H9 (cell line): ENCODE results near the gene STAMBPL1. TPM values are rescaled to one million over a fixed set of nuclear protein-coding genes. Genes with fewer than 3 reads are reported as not detected.

ENCODE experiments used
- DNase-seq: peaks from one replicate; pipeline ENCODE4 v3.0.0-alpha.2; 2017
- H2AFZ ChIP-seq: one replicate; pipeline ENCODE4 v1.6.1; 2013; ENCODE audit warnings: mild to moderate bottlenecking, low read length, control low read depth, moderate library complexity
- H2AK5ac ChIP-seq: 2 replicates; pipeline ENCODE4 v1.6.1; 2013; ENCODE audit warnings: low read length, control low read depth, mixed read lengths; ENCODE audit not compliant: insufficient read length
- H2BK120ac ChIP-seq: one replicate; pipeline ENCODE4 v1.6.1; 2013; ENCODE audit warnings: low read depth, mild to moderate bottlenecking, low read length, control low read depth, inconsistent platforms; ENCODE audit not compliant: poor library complexity, severe bottlenecking
- H2BK12ac ChIP-seq: 2 replicates; pipeline ENCODE4 v1.6.1; 2013; ENCODE audit warnings: low read length, control low read depth, mixed read lengths, low read depth; ENCODE audit not compliant: insufficient read length
- H2BK15ac ChIP-seq: 2 replicates; pipeline ENCODE4 v1.6.1; 2013; ENCODE audit warnings: low read depth, low read length, control low read depth
- H2BK20ac ChIP-seq: one replicate; pipeline ENCODE4 v1.6.1; 2013; ENCODE audit warnings: low read depth, mild to moderate bottlenecking, low read length, control low read depth, inconsistent platforms; ENCODE audit not compliant: poor library complexity, severe bottlenecking
- H2BK5ac ChIP-seq: 2 replicates; pipeline ENCODE4 v1.6.1; 2013; ENCODE audit warnings: low read length, control low read depth, mixed read lengths; ENCODE audit not compliant: insufficient read length
- H3K14ac ChIP-seq: 2 replicates; pipeline ENCODE4 v1.6.1; 2013; ENCODE audit warnings: low read length, control low read depth; ENCODE audit not compliant: insufficient read depth
- H3K18ac ChIP-seq: 2 replicates; pipeline ENCODE4 v1.6.1; 2013; ENCODE audit warnings: low read depth, mild to moderate bottlenecking, mixed read lengths, low read length, control low read depth; ENCODE audit not compliant: insufficient read length
- H3K23ac ChIP-seq: 2 replicates; pipeline ENCODE4 v1.6.1; 2013; ENCODE audit warnings: low read length, control low read depth, mixed read lengths, low read depth; ENCODE audit not compliant: insufficient read length
- H3K23me2 ChIP-seq: 2 replicates; pipeline ENCODE4 v1.6.1; 2013; ENCODE audit warnings: low read depth, mild to moderate bottlenecking, mixed read lengths, low read length, control low read depth; ENCODE audit not compliant: insufficient read length, poor library complexity, severe bottlenecking
- H3K27ac ChIP-seq: 2 replicates; pipeline ENCODE4 v1.5.1; 2013; ENCODE audit warnings: low read length, control low read depth, mixed read lengths, low read depth; ENCODE audit not compliant: insufficient read length
- H3K27me3 ChIP-seq: 2 replicates; pipeline ENCODE4 v1.6.1; 2013; ENCODE audit warnings: low read length, control low read depth, inconsistent platforms; ENCODE audit not compliant: insufficient read depth
- H3K4ac ChIP-seq: 2 replicates; pipeline ENCODE4 v1.6.1; 2013; ENCODE audit warnings: low read depth, mild to moderate bottlenecking, control low read depth, inconsistent platforms, low read length, moderate library complexity
- H3K4me1 ChIP-seq: 2 replicates; pipeline ENCODE4 v1.6.1; 2013; ENCODE audit warnings: low read length, control low read depth, inconsistent platforms; ENCODE audit not compliant: insufficient read depth
- H3K4me2 ChIP-seq: 2 replicates; pipeline ENCODE4 v1.6.1; 2013; ENCODE audit warnings: low read length, control low read depth, mixed read lengths; ENCODE audit not compliant: insufficient read length, insufficient read depth
- H3K56ac ChIP-seq: 2 replicates; pipeline ENCODE4 v1.6.1; 2013; ENCODE audit warnings: low read depth, mild to moderate bottlenecking, mixed read lengths, low read length, control low read depth; ENCODE audit not compliant: insufficient read length
- H3K79me1 ChIP-seq: 2 replicates; pipeline ENCODE4 v1.6.1; 2013; ENCODE audit warnings: low read depth, mild to moderate bottlenecking, moderate library complexity, low read length, control low read depth, inconsistent platforms; ENCODE audit not compliant: insufficient read depth, poor library complexity, severe bottlenecking
- H3K79me2 ChIP-seq: 2 replicates; pipeline ENCODE4 v1.6.1; 2013; ENCODE audit warnings: low read length, control low read depth, inconsistent platforms; ENCODE audit not compliant: insufficient read depth
- H3K9ac ChIP-seq: 2 replicates; pipeline ENCODE4 v1.6.1; 2013; ENCODE audit warnings: low read length, control low read depth, mixed read lengths; ENCODE audit not compliant: insufficient read length; ENCODE audit errors: extremely low read depth
- H3K9me3 ChIP-seq: one replicate; pipeline ENCODE4 v1.6.1; 2013; ENCODE audit warnings: low read depth, low read length, inconsistent platforms; ENCODE audit not compliant: control insufficient read depth
- H3T11ph ChIP-seq: one replicate; pipeline ENCODE4 v1.6.1; 2013; ENCODE audit warnings: mild to moderate bottlenecking, low read length, control low read depth, inconsistent platforms
- H4K20me1 ChIP-seq: one replicate; pipeline ENCODE4 v1.6.1; 2013; ENCODE audit not compliant: control insufficient read depth, insufficient read length, insufficient read depth
- H4K5ac ChIP-seq: 2 replicates; pipeline ENCODE4 v1.6.1; 2013; ENCODE audit warnings: low read depth, mild to moderate bottlenecking, mixed read lengths, low read length, control low read depth; ENCODE audit not compliant: insufficient read length
- H4K8ac ChIP-seq: replicated peaks from 2 replicates; pipeline ENCODE4 v1.6.1; 2013; ENCODE audit warnings: low read length, control low read depth, mixed read lengths, low read depth; ENCODE audit not compliant: insufficient read length
- H4K91ac ChIP-seq: 2 replicates; pipeline ENCODE4 v1.6.1; 2013; ENCODE audit warnings: low read depth, mild to moderate bottlenecking, moderate library complexity, mixed read lengths, low read length, control low read depth; ENCODE audit not compliant: insufficient read length
- H3K27ac Mint-ChIP-seq, 3 experiments: 2 replicates in 2 of 3; 3 replicates in 1 of 3; pipeline ENCODE4 v1.8.0; 2020 to 2021; ENCODE audit warnings: mixed read lengths in 3 of 3, mild to moderate bottlenecking in 1 of 3, moderate library complexity in 1 of 3
- H3K27me3 Mint-ChIP-seq: 2 replicates; pipeline ENCODE4 v1.8.0; 2021; ENCODE audit warnings: low read depth, mild to moderate bottlenecking, moderate library complexity, mixed read lengths
- H3K36me3 Mint-ChIP-seq, 3 experiments: 2 replicates in 2 of 3; 3 replicates in 1 of 3; pipeline ENCODE4 v1.8.0; 2020 to 2021; ENCODE audit warnings: low read depth in 3 of 3, mixed read lengths in 3 of 3; ENCODE audit not compliant: insufficient read depth in 1 of 3
- H3K4me1 Mint-ChIP-seq, 2 experiments: 2 replicates each; pipeline ENCODE4 v1.8.0; 2020; ENCODE audit warnings: mixed read lengths in 2 of 2
- H3K4me3 Mint-ChIP-seq, 2 experiments: 2 replicates in 1 of 2; 3 replicates in 1 of 2; pipeline ENCODE4 v1.8.0; 2020 to 2021; ENCODE audit warnings: mild to moderate bottlenecking in 2 of 2, mixed read lengths in 2 of 2, moderate library complexity in 1 of 2
- H3K9me3 Mint-ChIP-seq, 2 experiments: 2 replicates in 1 of 2; 3 replicates in 1 of 2; pipeline ENCODE4 v1.8.0; 2020; ENCODE audit warnings: mild to moderate bottlenecking in 2 of 2, mixed read lengths in 2 of 2, moderate library complexity in 1 of 2
- CTCF ChIP-seq: fragments of 200-600 bp; sonication (generic); conservative IDR thresholded peaks from 3 replicates; pipeline ENCODE4 v1.8.0; 2021; ENCODE audit warnings: antibody characterized with exemption, mild to moderate bottlenecking
- WGBS: extraction: QIAGEN DNeasy Blood & Tissue Kit; methylation state at CpG from one replicate; pipeline ENCODE4 v1.1.7; 2013; ENCODE audit warnings: missing lambda C conversion rate, low lambda C conversion rate, mixed read lengths; ENCODE audit not compliant: insufficient read length; ENCODE audit errors: extremely low coverage; 5-methylcytosine and 5-hydroxymethylcytosine counted together
- long read RNA-seq: library from polyadenylated mRNA; unstranded; transcript quantifications from one replicate; pipeline ENCODE4 v2.0.0, GENCODE V29; 2020
- total RNA-seq: library from RNA; stranded (reverse); gene quantifications from 2 replicates; pipeline ENCODE4 v1.2.1, GENCODE V29; 2021

Gene STAMBPL1
- total RNA-seq: 3.2 and 4.6 TPM in 2 replicates
- long read RNA-seq, transcript STAMBPL1-203 (11 exons, 2,532 nt): major isoform, 6 of 11 reads
- long read RNA-seq, partial matches to known transcripts: 2 of 11 reads
- long read RNA-seq, other reads (novel, unspliced or antisense): 3 of 11 reads

DNA sequence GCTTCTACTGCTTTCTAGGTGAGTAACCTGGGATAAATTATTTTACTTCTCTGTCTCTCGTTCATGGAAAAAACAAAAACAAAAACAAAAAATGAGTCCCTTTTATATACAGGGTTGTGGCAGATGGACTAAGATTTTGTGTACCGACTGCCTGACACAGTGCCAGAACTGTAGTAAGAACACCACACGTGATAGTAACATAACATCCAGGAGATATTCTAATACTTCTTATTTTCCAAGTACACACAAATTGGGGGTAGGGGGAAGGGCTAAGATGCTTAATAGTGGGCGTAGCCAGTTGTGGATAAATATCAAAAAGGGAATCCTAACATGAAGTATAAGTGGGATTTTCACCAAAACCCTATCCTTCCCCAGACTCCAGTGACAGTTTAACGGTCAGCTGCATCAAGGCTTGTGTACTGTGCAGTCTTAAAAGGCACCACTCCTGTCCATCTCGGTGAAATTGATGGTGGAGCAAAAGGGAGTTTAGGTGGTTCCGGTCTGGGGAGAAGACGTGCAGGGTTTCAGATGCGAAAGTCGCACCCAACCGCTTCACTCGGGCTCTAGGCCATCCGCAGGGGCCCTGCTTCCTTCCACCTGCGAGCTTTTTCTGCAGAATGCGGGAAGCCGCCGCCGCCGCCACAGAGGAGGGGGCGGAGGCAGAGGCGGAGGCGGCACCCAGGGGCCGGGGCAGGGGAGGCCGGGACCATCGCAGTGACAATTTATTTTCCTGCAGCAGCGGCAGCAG is at the start of gene STAMBPL1:
Gene STAMBPL1 (plus strand): TSS at position 712 of the 748 bp plus-strand sequence. CDS start 21,464 bp downstream, outside the sequence.
- no peak within 1 kb of the TSS for H3K23ac ChIP-seq
- H2BK15ac ChIP-seq: no peak within 1 kb of the TSS

More for the DNA sequence above, at the start of gene STAMBPL1:
- Mint-ChIP-seq H3K27ac (peak within 1 kb of the TSS in 2 of 3 experiments; percentile 94 to 98; a peak in 4 of 7 replicates), H3K36me3 (no peaks in the 10 kb centered on the region), H3K9me3 (no peaks in the 10 kb centered on the region), H3K4me1 (peaks cover 13 to 27% of the 10 kb centered on the region in 2 experiments), H3K27me3 (peaks cover 18% of the 10 kb centered on the region), H3K4me3 (peak within 1 kb of the TSS; percentile 90 to 93)
- H2AK5ac ChIP-seq: no peak within 1 kb of the TSS
- H3K4me2 ChIP-seq: peak within 1 kb of the TSS; percentile 89
- H2AFZ ChIP-seq: peak within 1 kb of the TSS; percentile 5
- H3K79me2 ChIP-seq: no peaks in the 10 kb centered on the region
- no peak within 1 kb of the TSS for H2BK120ac ChIP-seq
- H4K91ac ChIP-seq: no peak within 1 kb of the TSS
- no peak within 1 kb of the TSS for H3K4ac ChIP-seq
- no peaks in the 10 kb centered on the region; the same call in 1 of the 2 replicates for H3K4me1 ChIP-seq
- H2BK20ac ChIP-seq: no peak within 1 kb of the TSS
- H3K23me2 ChIP-seq: peaks cover 11% of the 10 kb centered on the region
- H3K27ac ChIP-seq: no peak within 1 kb of the TSS
- H3K9me3 ChIP-seq: no peaks in the 10 kb centered on the region
- H4K5ac ChIP-seq: no peak within 1 kb of the TSS
- TF ChIP-seq CTCF: no peak
- H2BK12ac ChIP-seq: no peak within 1 kb of the TSS
- H3K56ac ChIP-seq: no peak within 1 kb of the TSS
- no peak for DNase-seq
- peak within 1 kb of the TSS; percentile 9 for H3K9ac ChIP-seq
- peak within 1 kb of the TSS; percentile 36 for H3K18ac ChIP-seq
- no peaks in the 10 kb centered on the region for H4K20me1 ChIP-seq
- no peaks in the 10 kb centered on the region for H3K79me1 ChIP-seq
- H3K14ac ChIP-seq: peak within 1 kb of the TSS; percentile 71
- H4K8ac ChIP-seq: no peak within 1 kb of the TSS
- no CpG with 5 or more reads among the region's 26 CpGs for WGBS
- H3T11ph ChIP-seq: no peak within 1 kb of the TSS
- no peak within 1 kb of the TSS for H2BK5ac ChIP-seq
- no peaks in the 10 kb centered on the region; the same call in 1 of the 2 replicates for H3K27me3 ChIP-seq
